Esophagus squamous epithelium (tissue), 4 donors: ENCODE measurements around the gene DDAH2.

ENCODE experiments used
- POLR2A ChIP-seq, 4 donors: fragments of 450-650 bp; IDR thresholded peaks; one replicate each; pipeline ENCODE4 v1.6.1; 2017; ENCODE audit warnings: antibody characterized with exemption in 4 of 4, mild to moderate bottlenecking in 4 of 4, moderate library complexity in 3 of 4
- TF ChIP-seq, protein P1 (sequence below), 6 experiments: fragments of 450-650 bp in 4 of 6; fragments of 200-600 bp in 2 of 6; sonication (generic) in 2 of 6; IDR thresholded peaks; one replicate each; pipeline ENCODE4 v1.5.1; 2016 to 2019; ENCODE audit warnings: antibody characterized with exemption in 6 of 6, mild to moderate bottlenecking in 4 of 6, moderate library complexity in 4 of 6

DNA sequence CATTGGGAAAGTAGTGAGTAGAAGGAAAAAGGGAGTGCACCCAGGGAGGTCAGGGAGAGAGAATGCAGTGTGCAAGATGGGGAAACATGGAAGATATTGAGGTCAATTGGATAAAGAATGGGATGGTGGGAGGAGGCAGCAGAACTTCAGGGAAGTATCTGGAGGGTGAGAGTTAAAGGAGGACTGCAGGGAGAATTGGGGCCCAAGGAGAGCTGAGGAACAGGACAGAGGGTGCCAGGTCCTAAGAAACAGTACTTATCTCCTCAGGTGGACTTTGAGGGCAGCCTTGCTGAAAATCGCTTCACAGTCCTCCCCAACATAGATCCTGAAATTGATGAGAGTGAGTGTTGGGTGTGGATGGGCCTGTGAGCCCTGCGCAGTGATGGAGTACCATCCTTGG, 29.2 kb upstream of the DDAH2 start:
- no peak for TF ChIP-seq POLR2A (IDR thresholded peaks at IDR 0.05)
- TF ChIP-seq, protein P1, sequence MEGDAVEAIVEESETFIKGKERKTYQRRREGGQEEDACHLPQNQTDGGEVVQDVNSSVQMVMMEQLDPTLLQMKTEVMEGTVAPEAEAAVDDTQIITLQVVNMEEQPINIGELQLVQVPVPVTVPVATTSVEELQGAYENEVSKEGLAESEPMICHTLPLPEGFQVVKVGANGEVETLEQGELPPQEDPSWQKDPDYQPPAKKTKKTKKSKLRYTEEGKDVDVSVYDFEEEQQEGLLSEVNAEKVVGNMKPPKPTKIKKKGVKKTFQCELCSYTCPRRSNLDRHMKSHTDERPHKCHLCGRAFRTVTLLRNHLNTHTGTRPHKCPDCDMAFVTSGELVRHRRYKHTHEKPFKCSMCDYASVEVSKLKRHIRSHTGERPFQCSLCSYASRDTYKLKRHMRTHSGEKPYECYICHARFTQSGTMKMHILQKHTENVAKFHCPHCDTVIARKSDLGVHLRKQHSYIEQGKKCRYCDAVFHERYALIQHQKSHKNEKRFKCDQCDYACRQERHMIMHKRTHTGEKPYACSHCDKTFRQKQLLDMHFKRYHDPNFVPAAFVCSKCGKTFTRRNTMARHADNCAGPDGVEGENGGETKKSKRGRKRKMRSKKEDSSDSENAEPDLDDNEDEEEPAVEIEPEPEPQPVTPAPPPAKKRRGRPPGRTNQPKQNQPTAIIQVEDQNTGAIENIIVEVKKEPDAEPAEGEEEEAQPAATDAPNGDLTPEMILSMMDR (IDR thresholded peaks at IDR 0.05) = no peak
